K562 (cell line): ENCODE results near the gene ZNF213. TPM values are rescaled to one million over a fixed set of nuclear protein-coding genes. Genes with fewer than 3 reads are reported as not detected.

Source experiments
- BCOR ChIP-seq: fragments of 450-650 bp; IDR thresholded peaks from 2 replicates; pipeline ENCODE4 v1.6.1; 2016
- CREB1 ChIP-seq, 2 experiments: sonication (generic) in 1 of 2; formaldehyde crosslinking in 1 of 2; IDR thresholded peaks; 2 replicates each; pipeline versions ENCODE4 v1.6.1 to v1.8.0; 2012 to 2022; ENCODE audit warnings: inconsistent platforms in 1 of 2, mild to moderate bottlenecking in 1 of 2, missing genetic modification reagents in 1 of 2, moderate library complexity in 1 of 2
- ELF2 ChIP-seq: fragments of 250-450 bp; sonication (Bioruptor Pico); IDR thresholded peaks from 2 replicates; pipeline ENCODE4 v1.5.0; 2021; ENCODE audit warnings: mild to moderate bottlenecking
- HSF4 ChIP-seq: fragments of 250-450 bp; sonication (Bioruptor Pico); IDR thresholded peaks from 2 replicates; pipeline ENCODE4 v2.1.2; 2022; ENCODE audit warnings: mild to moderate bottlenecking, moderate library complexity, borderline replicate concordance
- KDM5B ChIP-seq: fragments of 200-600 bp; sonication (generic); IDR thresholded peaks from 2 replicates; pipeline ENCODE4 v1.6.1; 2012; ENCODE audit warnings: low read depth, mild to moderate bottlenecking, moderate library complexity, low read length, control low read depth, inconsistent platforms; ENCODE audit not compliant: insufficient replicate concordance
- KLF16 ChIP-seq: IDR thresholded peaks from 2 replicates; pipeline ENCODE4 v1.6.1; 2016; ENCODE audit warnings: antibody characterized with exemption
- MCM2 ChIP-seq: fragments of 450-650 bp; IDR thresholded peaks from 2 replicates; pipeline ENCODE4 v1.6.1; 2017; ENCODE audit warnings: low read depth, mild to moderate bottlenecking
- MYBL2 ChIP-seq, 2 experiments: fragments of 450-650 bp in 1 of 2; sonication (generic) in 1 of 2; formaldehyde crosslinking in 1 of 2; IDR thresholded peaks; 2 replicates each; pipeline versions ENCODE4 v1.6.1 to v1.8.1; 2017 to 2022; ENCODE audit warnings: borderline replicate concordance in 1 of 2, inconsistent platforms in 1 of 2, low read depth in 1 of 2, mild to moderate bottlenecking in 1 of 2, missing genetic modification reagents in 1 of 2, moderate library complexity in 1 of 2
- PTTG1 ChIP-seq: fragments of 450-650 bp; IDR thresholded peaks from 2 replicates; pipeline ENCODE4 v1.6.1; 2016; ENCODE audit warnings: low read depth, mild to moderate bottlenecking, missing genetic modification characterization, missing compliant biosample characterization
- SETDB1 ChIP-seq: IDR thresholded peaks from one replicate; pipeline ENCODE4 v1.6.1; 2012; ENCODE audit warnings: low read length, control low read depth, inconsistent platforms
- ZNF217 ChIP-seq: sonication (generic); formaldehyde crosslinking; IDR thresholded peaks from 2 replicates; pipeline ENCODE4 v1.8.0; 2022; ENCODE audit warnings: mild to moderate bottlenecking, missing genetic modification reagents
- ZNF589 ChIP-seq: fragments of 200-800 bp; sonication (Bioruptor generic); IDR thresholded peaks from 2 replicates; pipeline ENCODE4 v1.6.1; 2016; ENCODE audit warnings: low read depth, missing genetic modification characterization, missing compliant biosample characterization
- polyA plus RNA-seq, 8 experiments: library from polyadenylated mRNA; depleted of rRNA in 4 of 8; stranded (reverse) in 5 of 8; unstranded in 3 of 8; fragments of >200 nt; fragmentation: Nextera tagmentation in 2 of 8; fragmentation: Illumina TruSeq in 1 of 8; extraction: Ambion mirVana in 2 of 8; extraction: Trizol in 1 of 8; gene quantifications; 2 replicates each; pipeline versions ENCODE4 v1.2.1 to v1.2.3, GENCODE V29; 2011 to 2014; ENCODE audit warnings: inconsistent platforms in 1 of 8, missing spikeins in 1 of 8
- total RNA-seq, 7 experiments: library from RNA; depleted of rRNA in 6 of 7; stranded (reverse); fragments of >200 nt in 6 of 7; fragmentation: Illumina TruSeq in 2 of 7; extraction: Trizol in 2 of 7; gene quantifications; 2 replicates each; pipeline versions ENCODE4 v1.2.1 to v1.2.3, GENCODE V29; 2011 to 2021; ENCODE audit warnings: low replicate concordance in 1 of 7
- TF ChIP-seq, protein P1 (sequence below): sonication (generic); formaldehyde crosslinking; IDR thresholded peaks from 2 replicates; pipeline ENCODE4 v1.8.1; 2023; ENCODE audit warnings: missing genetic modification reagents, mild to moderate bottlenecking, borderline replicate concordance
- TF ChIP-seq, protein P2 (sequence below), 2 experiments: fragments of 450-650 bp in 1 of 2; sonication (generic) in 1 of 2; formaldehyde crosslinking in 1 of 2; IDR thresholded peaks in 1 of 2; conservative IDR thresholded peaks in 1 of 2; 2 replicates each; pipeline versions ENCODE4 v1.6.1 to v1.8.1; 2016 to 2023; ENCODE audit warnings: mild to moderate bottlenecking in 2 of 2, moderate library complexity in 2 of 2, inconsistent platforms in 1 of 2, missing genetic modification reagents in 1 of 2
- TF ChIP-seq, protein P3 (sequence below): sonication (generic); formaldehyde crosslinking; IDR thresholded peaks from 2 replicates; pipeline ENCODE4 v1.5.0; 2020; ENCODE audit warnings: missing genetic modification reagents
- TF ChIP-seq, protein P4 (sequence below): fragments of 250-450 bp; sonication (Bioruptor Pico); IDR thresholded peaks from 2 replicates; pipeline ENCODE4 v1.5.0; 2021; ENCODE audit warnings: mild to moderate bottlenecking, moderate library complexity

ZNF213 gene
- total and polyA plus RNA-seq, 9 of the 15 experiments (the other 6 are each of a cell fraction or from before 2014, with no cell fraction given), result 0.49 to 10.0 (median 1.8) TPM

DNA sequence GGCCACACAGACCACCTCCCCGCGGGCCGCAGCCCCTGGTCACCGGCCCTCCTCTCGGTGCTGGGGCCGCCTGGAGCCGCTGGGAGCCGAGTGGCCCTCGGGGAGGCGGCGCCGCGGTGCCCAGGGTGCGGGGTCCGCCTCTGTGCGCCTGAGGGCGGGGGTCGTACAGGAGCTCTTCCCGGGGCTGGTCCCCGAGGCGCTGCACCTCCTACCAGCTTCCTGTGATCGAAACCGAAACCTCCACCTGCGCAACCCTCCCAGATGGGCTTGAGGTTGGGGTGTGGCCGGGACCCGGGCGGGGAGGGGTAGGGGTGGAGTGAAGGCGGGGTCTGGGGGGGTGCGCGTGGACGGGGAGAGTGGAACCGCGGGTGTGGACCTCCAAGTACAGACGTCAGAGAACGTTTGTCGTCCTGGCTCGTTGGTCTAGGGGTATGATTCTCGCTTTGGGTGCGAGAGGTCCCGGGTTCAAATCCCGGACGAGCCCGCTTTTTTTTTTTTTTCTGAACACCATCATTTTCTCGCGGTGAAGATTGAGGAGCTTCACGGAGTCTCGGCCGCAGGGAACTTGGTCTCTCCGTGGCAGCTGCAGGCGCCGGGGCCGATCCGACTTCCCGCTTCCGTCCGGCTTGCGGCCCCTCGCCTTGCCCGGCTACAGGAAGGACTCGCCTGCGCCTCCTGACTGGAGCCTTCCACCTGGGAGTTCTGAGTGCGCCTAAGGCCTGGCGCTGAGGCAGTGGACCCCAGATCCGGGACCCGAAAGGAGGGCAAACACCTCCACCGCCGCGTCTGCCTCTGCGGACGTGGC is 23.9 kb downstream of the ZNF213 start (continued):
- TF ChIP-seq PTTG1 (no peak), MYBL2 (IDR thresholded peaks at IDR 0.05; ENCODE audit: low read depth) (no peak), MYBL2 (CRISPR knock-in tag; IDR thresholded peaks at IDR 0.05; ENCODE audit: borderline replicate concordance) (no peak), BCOR (peak; percentile 89), ELF2 (CRISPR knock-in tag) (no peak), CREB1 (IDR thresholded peaks at IDR 0.05) (peak; percentile 56; the same call in 1 of the 2 replicates), CREB1 (CRISPR knock-in tag; IDR thresholded peaks at IDR 0.05) (peak; percentile 69; the same call in 1 of the 2 replicates), KLF16 (no peak), ZNF217 (CRISPR knock-in tag) (no peak), MCM2 (no peak), KDM5B (no peak), HSF4 (CRISPR knock-in tag) (no peak), ZNF589 (CRISPR knock-in tag) (no peak), SETDB1 (no peak)
- TF ChIP-seq, protein P1, sequence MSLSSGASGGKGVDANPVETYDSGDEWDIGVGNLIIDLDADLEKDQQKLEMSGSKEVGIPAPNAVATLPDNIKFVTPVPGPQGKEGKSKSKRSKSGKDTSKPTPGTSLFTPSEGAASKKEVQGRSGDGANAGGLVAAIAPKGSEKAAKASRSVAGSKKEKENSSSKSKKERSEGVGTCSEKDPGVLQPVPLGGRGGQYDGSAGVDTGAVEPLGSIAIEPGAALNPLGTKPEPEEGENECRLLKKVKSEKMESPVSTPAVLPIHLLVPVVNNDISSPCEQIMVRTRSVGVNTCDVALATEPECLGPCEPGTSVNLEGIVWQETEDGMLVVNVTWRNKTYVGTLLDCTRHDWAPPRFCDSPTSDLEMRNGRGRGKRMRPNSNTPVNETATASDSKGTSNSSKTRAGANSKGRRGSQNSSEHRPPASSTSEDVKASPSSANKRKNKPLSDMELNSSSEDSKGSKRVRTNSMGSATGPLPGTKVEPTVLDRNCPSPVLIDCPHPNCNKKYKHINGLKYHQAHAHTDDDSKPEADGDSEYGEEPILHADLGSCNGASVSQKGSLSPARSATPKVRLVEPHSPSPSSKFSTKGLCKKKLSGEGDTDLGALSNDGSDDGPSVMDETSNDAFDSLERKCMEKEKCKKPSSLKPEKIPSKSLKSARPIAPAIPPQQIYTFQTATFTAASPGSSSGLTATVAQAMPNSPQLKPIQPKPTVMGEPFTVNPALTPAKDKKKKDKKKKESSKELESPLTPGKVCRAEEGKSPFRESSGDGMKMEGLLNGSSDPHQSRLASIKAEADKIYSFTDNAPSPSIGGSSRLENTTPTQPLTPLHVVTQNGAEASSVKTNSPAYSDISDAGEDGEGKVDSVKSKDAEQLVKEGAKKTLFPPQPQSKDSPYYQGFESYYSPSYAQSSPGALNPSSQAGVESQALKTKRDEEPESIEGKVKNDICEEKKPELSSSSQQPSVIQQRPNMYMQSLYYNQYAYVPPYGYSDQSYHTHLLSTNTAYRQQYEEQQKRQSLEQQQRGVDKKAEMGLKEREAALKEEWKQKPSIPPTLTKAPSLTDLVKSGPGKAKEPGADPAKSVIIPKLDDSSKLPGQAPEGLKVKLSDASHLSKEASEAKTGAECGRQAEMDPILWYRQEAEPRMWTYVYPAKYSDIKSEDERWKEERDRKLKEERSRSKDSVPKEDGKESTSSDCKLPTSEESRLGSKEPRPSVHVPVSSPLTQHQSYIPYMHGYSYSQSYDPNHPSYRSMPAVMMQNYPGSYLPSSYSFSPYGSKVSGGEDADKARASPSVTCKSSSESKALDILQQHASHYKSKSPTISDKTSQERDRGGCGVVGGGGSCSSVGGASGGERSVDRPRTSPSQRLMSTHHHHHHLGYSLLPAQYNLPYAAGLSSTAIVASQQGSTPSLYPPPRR (CRISPR knock-in tag), result no peak
- TF ChIP-seq, protein P2, sequence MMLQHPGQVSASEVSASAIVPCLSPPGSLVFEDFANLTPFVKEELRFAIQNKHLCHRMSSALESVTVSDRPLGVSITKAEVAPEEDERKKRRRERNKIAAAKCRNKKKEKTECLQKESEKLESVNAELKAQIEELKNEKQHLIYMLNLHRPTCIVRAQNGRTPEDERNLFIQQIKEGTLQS (IDR thresholded peaks at IDR 0.05), result no peak
- TF ChIP-seq, protein P2 (CRISPR knock-in tag; conservative IDR thresholded peaks at IDR 0.05), result peak; percentile 41; the same call in 1 of the 2 replicates
- TF ChIP-seq, protein P3, sequence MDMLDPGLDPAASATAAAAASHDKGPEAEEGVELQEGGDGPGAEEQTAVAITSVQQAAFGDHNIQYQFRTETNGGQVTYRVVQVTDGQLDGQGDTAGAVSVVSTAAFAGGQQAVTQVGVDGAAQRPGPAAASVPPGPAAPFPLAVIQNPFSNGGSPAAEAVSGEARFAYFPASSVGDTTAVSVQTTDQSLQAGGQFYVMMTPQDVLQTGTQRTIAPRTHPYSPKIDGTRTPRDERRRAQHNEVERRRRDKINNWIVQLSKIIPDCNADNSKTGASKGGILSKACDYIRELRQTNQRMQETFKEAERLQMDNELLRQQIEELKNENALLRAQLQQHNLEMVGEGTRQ (CRISPR knock-in tag), result no peak
- TF ChIP-seq, protein P4, sequence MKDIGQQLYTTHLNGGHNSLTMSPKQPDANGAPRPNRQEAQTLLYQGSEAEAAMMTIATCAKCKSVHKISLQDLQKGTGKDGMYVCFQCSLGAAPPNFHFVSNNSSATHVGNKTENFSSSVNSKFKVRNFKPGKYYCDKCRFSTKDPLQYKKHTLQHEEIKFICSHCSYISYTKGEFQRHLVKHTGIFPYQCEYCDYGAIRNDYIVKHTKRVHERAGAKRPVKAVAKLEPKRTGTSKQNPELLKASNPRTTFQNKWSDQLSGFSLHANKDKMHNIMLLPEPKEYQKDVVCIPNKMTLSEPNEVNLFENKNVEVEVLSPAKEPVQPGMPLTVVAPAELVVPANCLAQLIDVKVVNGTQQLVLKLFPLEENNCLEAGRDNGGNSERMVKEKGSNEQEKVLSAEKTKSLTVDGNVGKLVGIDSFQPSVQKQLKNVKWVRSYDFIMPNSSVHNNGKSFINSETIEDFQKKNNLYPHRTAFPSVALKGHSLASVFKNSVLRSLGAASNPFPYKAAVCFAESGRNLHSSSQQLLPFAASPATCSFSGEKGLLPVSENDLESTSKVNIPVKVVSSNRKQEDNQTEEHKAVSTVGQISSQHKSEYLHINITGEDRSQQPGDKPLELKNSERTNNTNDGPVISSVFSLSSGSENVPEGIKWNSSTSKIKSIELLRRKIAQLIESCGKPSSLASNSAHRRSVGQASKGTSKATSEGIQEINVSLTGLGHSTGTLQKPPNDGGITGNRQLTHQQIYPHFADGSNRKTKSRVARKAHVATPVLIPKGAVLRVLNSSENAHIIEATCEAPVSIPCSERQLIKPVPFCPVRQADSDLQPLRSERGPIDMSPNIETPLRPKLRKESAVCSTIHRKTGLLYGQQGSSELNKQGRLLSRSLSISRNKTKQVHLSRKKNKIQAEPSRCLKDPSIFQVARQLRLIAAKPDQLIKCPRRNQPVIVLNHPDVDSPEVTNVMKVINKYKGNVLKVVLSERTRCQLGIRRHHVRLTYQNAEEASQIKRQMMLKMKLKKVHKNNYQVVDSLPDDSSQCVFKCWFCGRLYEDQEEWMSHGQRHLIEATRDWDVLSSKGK (CRISPR knock-in tag), result no peak
